PC-9 (cell line): ENCODE results near the gene MMP25.

Source experiments
- CTCF ChIP-seq: fragments of 200-600 bp; sonication (generic); conservative IDR thresholded peaks from 2 replicates; pipeline ENCODE4 v1.6.1; 2017; ENCODE audit warnings: mixed run types, antibody characterized with exemption, mild to moderate bottlenecking, moderate library complexity
- EZH2 ChIP-seq: fragments of 200-600 bp; sonication (generic); IDR thresholded peaks from 2 replicates; pipeline ENCODE4 v1.8.0; 2017; ENCODE audit warnings: antibody characterized with exemption, low read depth

DNA sequence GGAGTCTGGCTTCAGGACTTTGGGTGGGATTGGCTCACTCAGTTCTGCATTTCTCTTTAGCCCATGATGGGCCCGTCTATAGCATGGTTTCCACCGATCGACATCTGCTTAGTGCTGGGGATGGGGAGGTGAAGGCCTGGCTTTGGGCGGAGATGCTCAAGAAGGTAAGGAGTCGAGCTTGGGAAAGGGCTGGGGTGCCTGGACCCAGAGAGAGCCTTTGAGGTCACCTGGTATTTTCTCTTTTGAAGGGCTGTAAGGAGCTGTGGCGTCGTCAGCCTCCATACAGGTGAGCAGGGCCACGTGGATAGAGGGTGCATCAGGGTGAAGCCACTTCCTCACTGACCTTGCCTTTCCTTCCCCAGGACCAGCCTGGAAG lies 20.4 kb upstream of the MMP25 start:
- TF ChIP-seq EZH2 (no peak), CTCF (no peak)
